ENCODE results near the gene COX8A.

DNA sequence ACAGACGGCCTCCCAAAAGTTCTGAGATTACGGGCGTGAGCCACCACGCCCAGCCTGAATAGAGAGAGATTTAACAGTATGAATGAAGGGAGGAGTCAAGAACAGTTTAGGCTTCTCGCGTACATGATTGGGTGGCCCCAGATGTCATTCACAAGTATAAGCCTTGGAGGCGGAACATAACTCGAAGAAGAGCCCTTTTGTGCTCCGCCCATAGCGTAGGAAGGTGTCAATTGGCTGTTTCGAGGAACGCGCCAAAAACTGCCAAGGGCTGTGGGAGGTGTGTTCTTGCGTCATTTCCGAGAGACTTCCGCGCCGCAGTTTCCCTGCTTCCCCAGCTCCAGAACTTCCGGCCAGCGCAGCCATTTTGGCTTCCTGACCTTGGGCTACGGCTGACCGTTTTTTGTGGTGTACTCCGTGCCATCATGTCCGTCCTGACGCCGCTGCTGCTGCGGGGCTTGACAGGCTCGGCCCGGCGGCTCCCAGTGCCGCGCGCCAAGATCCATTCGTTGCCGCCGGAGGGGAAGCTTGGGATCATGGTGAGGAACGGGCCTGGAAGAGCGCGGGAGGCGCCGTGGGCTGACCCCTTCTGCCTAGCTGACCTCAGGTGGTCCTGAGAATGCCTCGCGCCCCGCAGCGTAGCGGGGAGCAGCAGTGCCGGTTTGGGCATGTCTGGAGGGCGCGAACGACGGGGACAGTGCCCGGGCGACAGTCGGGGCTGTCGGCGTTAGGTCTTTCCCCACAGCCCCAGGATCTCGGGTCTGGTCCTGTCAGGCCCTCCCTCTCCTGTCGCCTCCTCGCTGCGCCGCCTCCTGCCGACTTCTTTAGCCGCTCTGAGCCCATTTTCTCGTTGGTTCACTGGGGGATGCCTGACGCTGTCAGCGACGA, at the start of gene COX8A:
- TF ChIP-seq EZH2 (IDR thresholded peaks at IDR 0.05) (no peak), POLR2AphosphoS5 (IDR thresholded peaks at IDR 0.05; ENCODE audit: borderline replicate concordance, low read depth, low read length) (peak; percentile 90)

Measured in SK-N-MC (cell line).